ENCODE measurements around the gene NYAP1. TPM values are rescaled to one million over a fixed set of nuclear protein-coding genes. Genes with fewer than 3 reads are reported as not detected.
A peak's percentile ranks its signal among the peaks of the same experiment; 100 is the strongest.

The NYAP1 gene
- total RNA-seq, 2 experiments from 2014 or later, result 0.66 to 0.75 TPM

GRCh38 chr7:100469227-100470044, 14.3 kb upstream of the NYAP1 start:
- Mint-ChIP-seq H3K9me3 (no peaks in the 10 kb centered on the region), H3K27me3 (no peaks in the 10 kb centered on the region), H3K27ac (no peak overlapping the region), H3K36me3 (ENCODE audit: low read depth) (peaks cover 69% of the 10 kb centered on the region), H3K4me1 (ENCODE audit: low read depth) (peaks cover 32% of the 10 kb centered on the region), H3K4me3 (no peak overlapping the region)
- ChIA-PET CTCF (interaction anchor here (0.8 to 2.9 kb wide), 5 partner anchors 10 to 236 kb away, joined by 3 to 22 read pairs (median 9); partner anchors contain the start of genes NYAP1, POP7 and TSC22D4), POLR2A (interaction anchor here (0.7 to 2.0 kb wide), 7 partner anchors 10 to 224 kb away, joined by 3 to 12 read pairs (median 4); partner anchors contain the start of genes AGFG2, FBXO24, LRCH4 and MEPCE)
- DNase-seq (peak; percentile 70 to 92 (median 82)), ATAC-seq (ENCODE audit: poor library complexity) (peak; percentile 97)
- no peaks in the 10 kb centered on the region for H3K27me3 ChIP-seq (ENCODE audit: control insufficient read depth in 1 of 2, insufficient read depth in 2 of 2, low read length in 2 of 2)
- no peak overlapping the region for H3K27ac ChIP-seq (ENCODE audit: low read depth in 1 of 2, low read length in 2 of 2)
- peak; percentile 90 for TF ChIP-seq CTCF (IDR thresholded peaks at IDR 0.05)
- no peaks in the 10 kb centered on the region for H3K9me3 ChIP-seq (ENCODE audit: control insufficient read depth in 1 of 2, insufficient read depth in 1 of 2, low read length in 2 of 2)
- no peak overlapping the region for H3K4me3 ChIP-seq (ENCODE audit: low read length)
- H3K4me1 ChIP-seq (ENCODE audit: insufficient read depth, low read length), result peaks cover 38% of the 10 kb centered on the region
- H3K36me3 ChIP-seq (ENCODE audit: insufficient read depth, low read length), result peaks cover 78% of the 10 kb centered on the region
- intact Hi-C loops (cut with DNase I, micrococcal nuclease), result loop anchor here (1.0 to 10.0 kb wide), 7 partner anchors 13 to 585 kb away; partner anchors contain the start of genes NYAP1 (in 2 of the 2) and SLC12A9 (in 1 of the 2)

DNA sequence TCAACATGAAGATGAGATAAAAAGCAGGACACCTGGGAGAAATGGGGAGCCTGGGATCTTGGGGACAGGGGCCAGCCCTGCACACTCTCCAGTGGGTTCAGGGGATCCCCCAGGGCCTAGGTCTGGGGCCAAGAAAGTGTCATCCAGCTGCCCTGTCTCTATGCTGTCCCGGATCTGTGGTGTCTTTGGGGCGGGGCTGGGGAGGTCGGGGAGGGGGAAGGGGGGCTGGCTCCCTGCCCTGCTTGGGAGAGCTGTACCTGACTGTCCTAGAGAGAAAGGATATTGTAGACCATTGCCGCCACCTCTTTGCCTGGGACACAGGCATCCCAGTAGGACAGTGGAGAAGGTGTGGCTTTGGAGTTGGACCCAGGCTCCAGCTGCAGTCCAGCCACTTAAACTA, 12.7 kb upstream of the NYAP1 start:
- ATAC-seq (ENCODE audit: poor library complexity), result no peak
- peak overlapping the region; percentile 86 for H3K27ac Mint-ChIP-seq

More for the DNA sequence above, 12.7 kb upstream of the NYAP1 start:
- Histone ChIP-seq H3K4me1 (ENCODE audit: insufficient read depth, low read length) (peaks cover 54% of the 10 kb centered on the region), H3K27ac (ENCODE audit: low read depth in 1 of 2, low read length in 2 of 2) (no peak overlapping the region), H3K4me3 (ENCODE audit: low read length) (no peak overlapping the region), H3K9me3 (ENCODE audit: control insufficient read depth in 1 of 2, insufficient read depth in 1 of 2, low read length in 2 of 2) (no peaks in the 10 kb centered on the region), H3K36me3 (ENCODE audit: insufficient read depth, low read length) (peaks cover 85% of the 10 kb centered on the region), H3K27me3 (ENCODE audit: control insufficient read depth in 1 of 2, insufficient read depth in 2 of 2, low read length in 2 of 2) (no peaks in the 10 kb centered on the region)
- ChIA-PET POLR2A (interaction anchor here (1.0 to 2.0 kb wide), 2 partner anchors 35 to 41 kb away, joined by 3 to 6 read pairs; partner anchors contain the start of genes MEPCE, PPP1R35 and ZCWPW1), CTCF (interaction anchor here (0.9 to 2.9 kb wide), 3 partner anchors 12 to 89 kb away, joined by 4 to 22 read pairs (median 16); partner anchors contain the start of gene NYAP1)
- intact Hi-C loops (cut with DNase I, micrococcal nuclease), result loop anchor here in 1 of 2 experiments (10.0 kb wide), 1 partner anchor 384 kb away; the partner anchor contains the start of gene SLC12A9
- H3K9me3 Mint-ChIP-seq, result no peaks in the 10 kb centered on the region
- DNase-seq, result no peak
- H3K36me3 Mint-ChIP-seq (ENCODE audit: low read depth), result peaks cover 72% of the 10 kb centered on the region
- H3K27me3 Mint-ChIP-seq, result no peaks in the 10 kb centered on the region
- no peak overlapping the region for H3K4me3 Mint-ChIP-seq
- H3K4me1 Mint-ChIP-seq (ENCODE audit: low read depth), result peaks cover 43% of the 10 kb centered on the region
- no peak for TF ChIP-seq CTCF (IDR thresholded peaks at IDR 0.05)

All from CD4-positive, alpha-beta T cell (primary cell).